Common myeloid progenitor, CD34-positive (primary cell): ENCODE data around the gene FCSK.
A peak's percentile ranks its signal among the peaks of the same experiment; 100 is the strongest.

Source experiments
- CTCF ChIA-PET: fragments of 350-600 bp; sonication (Branson Sonifier 250); formaldehyde crosslinking; loops from one replicate; lab custom pipeline; 2021; ENCODE audit warnings: antibody characterized with exemption; lab: Charles Lee
- POLR2A ChIA-PET: fragments of 350-600 bp; sonication (Branson Sonifier 250); formaldehyde crosslinking; loops from one replicate; lab custom pipeline; 2021; ENCODE audit warnings: antibody characterized with exemption; lab: Charles Lee
- DNase-seq, 3 donors: peaks; one replicate each; pipeline versions ENCODE4 v3.0.0 to v3.0.0-alpha.2; 2013
- H3K27ac ChIP-seq, 2 experiments: 1 replicate in 1 of 2; 2 replicates in 1 of 2; pipeline ENCODE4 v1.7.0; 2013; ENCODE audit warnings: inconsistent platforms in 2 of 2, low read length in 2 of 2, mild to moderate bottlenecking in 2 of 2, low read depth in 1 of 2, moderate library complexity in 1 of 2; ENCODE audit not compliant: severe bottlenecking in 2 of 2, insufficient read depth in 1 of 2, poor library complexity in 1 of 2
- H3K27me3 ChIP-seq, 5 experiments: replicated peaks in 2 of 5; 1 replicate in 3 of 5; 2 replicates in 2 of 5; pipeline versions ENCODE4 v1.6.1 to v1.7.0; 2013; ENCODE audit warnings: low read length in 4 of 5, mild to moderate bottlenecking in 2 of 5, moderate library complexity in 2 of 5, inconsistent platforms in 1 of 5; ENCODE audit not compliant: insufficient read depth in 5 of 5, control insufficient read depth in 4 of 5
- H3K36me3 ChIP-seq, 4 experiments: 1 replicate in 2 of 4; 2 replicates in 2 of 4; pipeline versions ENCODE4 v1.6.1 to v1.7.0; 2013; ENCODE audit warnings: low read length in 3 of 4, control low read depth in 1 of 4, mild to moderate bottlenecking in 1 of 4; ENCODE audit not compliant: control insufficient read depth in 4 of 4, insufficient read depth in 4 of 4
- H3K4me1 ChIP-seq, 4 experiments: 1 replicate in 3 of 4; 2 replicates in 1 of 4; pipeline versions ENCODE4 v1.6.1 to v1.7.1; 2013; ENCODE audit warnings: low read length in 3 of 4, mild to moderate bottlenecking in 3 of 4, control low read depth in 1 of 4, inconsistent platforms in 1 of 4, moderate library complexity in 1 of 4; ENCODE audit not compliant: control insufficient read depth in 4 of 4, insufficient read depth in 4 of 4; ENCODE audit errors: control extremely low read depth in 1 of 4
- H3K4me3 ChIP-seq, 7 experiments: 1 replicate in 4 of 7; 2 replicates in 3 of 7; pipeline versions ENCODE4 v1.5.1 to v1.7.0; 2013; ENCODE audit warnings: mild to moderate bottlenecking in 7 of 7, low read length in 6 of 7, moderate library complexity in 6 of 7, inconsistent platforms in 2 of 7, low read depth in 2 of 7, control low read depth in 1 of 7; ENCODE audit not compliant: insufficient read depth in 4 of 7, control insufficient read depth in 1 of 7; ENCODE audit errors: extremely low read depth in 1 of 7
- H3K9me3 ChIP-seq, 5 experiments: 1 replicate in 4 of 5; 2 replicates in 1 of 5; pipeline versions ENCODE4 v1.6.1 to v1.7.1; 2013; ENCODE audit warnings: low read length in 4 of 5, mild to moderate bottlenecking in 2 of 5, inconsistent platforms in 1 of 5, low read depth in 1 of 5, moderate library complexity in 1 of 5; ENCODE audit not compliant: control insufficient read depth in 4 of 5, insufficient read depth in 2 of 5; ENCODE audit errors: control extremely low read depth in 1 of 5
- WGBS: methylation state at CpG from one replicate; pipeline ENCODE4 v1.1.5; 2013; ENCODE audit not compliant: insufficient coverage; 5-methylcytosine and 5-hydroxymethylcytosine counted together

Gene FCSK

DNA sequence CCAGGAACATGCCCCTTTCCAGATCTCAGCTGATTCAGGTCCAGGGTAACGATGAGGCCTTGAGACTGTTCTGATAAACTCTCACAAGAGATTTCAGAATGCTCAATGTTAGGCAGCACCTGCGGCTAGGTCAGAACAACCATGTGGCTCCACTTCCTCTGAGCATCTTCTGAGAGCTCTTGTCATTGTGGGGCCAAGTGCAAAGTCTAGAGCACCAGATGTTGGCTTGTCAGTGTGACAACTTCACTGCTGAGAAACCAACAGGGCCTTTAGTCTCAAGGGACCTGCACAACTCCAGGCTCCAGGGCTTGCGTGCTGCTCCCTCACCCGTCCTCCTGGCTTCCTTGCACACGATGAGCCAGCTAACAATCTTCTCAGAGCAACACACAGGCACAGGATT, 29.0 kb downstream of the FCSK start:
- no peak overlapping the region for H3K4me3 ChIP-seq
- WGBS, result 89% methylated on average over 5 of the region's 5 CpGs
- peaks cover 11 to 54% (median 46%) of the 10 kb centered on the region in 4 experiments for H3K36me3 ChIP-seq
- H3K4me1 ChIP-seq, result peaks cover 0 to 13% (median 3%) of the 10 kb centered on the region in 4 experiments
- H3K27me3 ChIP-seq, result no peaks in the 10 kb centered on the region
- POLR2A ChIA-PET, result no interaction called here
- no peaks in the 10 kb centered on the region for H3K9me3 ChIP-seq
- CTCF ChIA-PET, result interaction anchor here (0.7 to 2.0 kb wide), 4 partner anchors 10 to 89 kb away, joined by 3 to 4 read pairs (median 3); no protein-coding TSS in a partner anchor
- H3K27ac ChIP-seq, result no peak overlapping the region
- DNase-seq, result no peak

GRCh38 chr16:70484867-70485266, 30.5 kb downstream of the FCSK start:
- no peak overlapping the region for H3K27ac ChIP-seq
- no peak overlapping the region for H3K4me3 ChIP-seq
- no peaks in the 10 kb centered on the region for H3K27me3 ChIP-seq
- ChIA-PET POLR2A (no interaction called here), CTCF (interaction anchor here (0.9 to 2.0 kb wide), 2 partner anchors 16 to 90 kb away, joined by 3 to 4 read pairs; no protein-coding TSS in a partner anchor)
- no peaks in the 10 kb centered on the region for H3K9me3 ChIP-seq
- H3K4me1 ChIP-seq, result no peaks in the 10 kb centered on the region
- DNase-seq, result no peak
- WGBS, result no CpG with 5 or more reads among the region's 2 CpGs
- peaks cover 11 to 49% (median 39%) of the 10 kb centered on the region in 4 experiments for H3K36me3 ChIP-seq

DNA sequence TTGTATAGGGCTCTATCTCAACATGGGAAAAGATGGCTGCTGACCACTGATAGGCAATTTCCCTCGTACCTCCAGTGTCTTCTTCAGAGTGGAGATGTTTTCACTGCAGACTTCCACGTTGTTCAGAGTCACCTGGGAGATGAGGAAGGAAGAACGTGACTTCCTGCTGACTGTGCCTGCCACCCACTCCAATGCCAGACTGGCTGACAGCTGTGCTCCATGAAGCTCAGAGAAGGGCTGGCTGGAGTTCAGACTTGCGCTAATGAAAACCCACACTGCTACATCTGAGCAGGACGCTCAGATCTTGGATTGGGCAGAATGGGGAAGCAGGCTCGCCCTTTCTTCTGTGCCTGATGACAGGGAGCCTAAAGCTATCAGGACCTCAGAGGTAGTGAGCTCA, 35.9 kb downstream of the FCSK start:
- peaks cover 0 to 9% (median 2%) of the 10 kb centered on the region in 4 experiments for H3K4me1 ChIP-seq
- ChIA-PET POLR2A (no interaction called here), CTCF (interaction anchor here (0.6 to 1.7 kb wide), 3 partner anchors 12 to 24 kb away, joined by 3 to 5 read pairs (median 4); no protein-coding TSS in a partner anchor)
- peaks cover 22 to 39% (median 26%) of the 10 kb centered on the region in 4 experiments for H3K36me3 ChIP-seq
- 47% methylated on average over 6 of the region's 6 CpGs for WGBS
- H3K27me3 ChIP-seq, result no peaks in the 10 kb centered on the region
- H3K4me3 ChIP-seq, result no peak overlapping the region
- H3K9me3 ChIP-seq, result no peaks in the 10 kb centered on the region
- H3K27ac ChIP-seq, result no peak overlapping the region
- peak in 2 of 3 donors; percentile 36 to 43 for DNase-seq

DNA sequence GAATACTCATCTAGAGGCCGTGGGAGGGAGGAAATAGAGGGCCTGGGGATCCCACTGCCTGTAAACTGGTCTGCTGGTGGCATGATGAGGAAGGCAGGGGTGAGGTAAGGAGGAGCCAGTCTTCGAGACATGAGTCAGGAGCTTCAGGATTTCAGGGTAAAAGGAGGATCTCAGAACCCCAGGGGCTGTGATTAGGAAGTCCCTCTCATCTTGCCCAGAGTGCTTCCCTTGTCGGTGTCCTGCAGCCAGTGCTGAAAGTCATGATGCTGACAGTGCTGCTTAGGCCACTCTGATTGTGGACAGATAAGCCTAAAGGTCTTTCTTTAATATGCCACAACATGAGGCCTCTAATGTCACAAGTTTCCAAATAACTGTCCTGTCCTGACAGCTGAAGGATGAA, 39.4 kb downstream of the FCSK start:
- Histone ChIP-seq H3K36me3 (peaks cover 25 to 63% (median 39%) of the 10 kb centered on the region in 4 experiments), H3K4me3 (no peak overlapping the region), H3K27me3 (no peaks in the 10 kb centered on the region), H3K4me1 (peaks cover 0 to 9% (median 2%) of the 10 kb centered on the region in 4 experiments), H3K27ac (no peak overlapping the region), H3K9me3 (no peaks in the 10 kb centered on the region)
- POLR2A ChIA-PET, result no interaction called here
- CTCF ChIA-PET, result interaction anchor here (1.0 to 1.2 kb wide), 2 partner anchors 10 to 23 kb away, joined by 3 read pairs; no protein-coding TSS in a partner anchor
- 96% methylated on average over 3 of the region's 3 CpGs for WGBS
- no peak for DNase-seq

- H3K4me1 ChIP-seq, result peaks cover 0 to 9% (median 2%) of the 10 kb centered on the region in 4 experiments
- H3K9me3 ChIP-seq, result no peaks in the 10 kb centered on the region
- CTCF ChIA-PET, result interaction anchor here (0.7 to 1.3 kb wide), 4 partner anchors 11 to 79 kb away, joined by 3 to 4 read pairs (median 4); no protein-coding TSS in a partner anchor
- no peak overlapping the region for H3K27ac ChIP-seq
- H3K36me3 ChIP-seq, result peaks cover 27 to 64% (median 40%) of the 10 kb centered on the region in 4 experiments
- WGBS, result 100% methylated on average over 4 of the region's 5 CpGs
- no peaks in the 10 kb centered on the region for H3K27me3 ChIP-seq
- no peak for DNase-seq
- POLR2A ChIA-PET, result interaction anchor here (0.6 kb wide), 1 partner anchor 1439 kb away, joined by 3 read pairs; no protein-coding TSS in a partner anchor
- H3K4me3 ChIP-seq, result no peak overlapping the region
Observed at GRCh38 chr16:70494202-70494770, 39.9 kb downstream of the FCSK start.

GRCh38 chr16:70494777-70495176, 40.4 kb downstream of the FCSK start:
- Histone ChIP-seq H3K9me3 (no peaks in the 10 kb centered on the region), H3K27ac (no peak overlapping the region), H3K4me1 (peaks cover 0 to 9% (median 2%) of the 10 kb centered on the region in 4 experiments), H3K27me3 (no peaks in the 10 kb centered on the region), H3K36me3 (peaks cover 25 to 61% (median 41%) of the 10 kb centered on the region in 4 experiments), H3K4me3 (no peak overlapping the region)
- no peak for DNase-seq
- 100% methylated on average over 2 of the region's 2 CpGs for WGBS
- ChIA-PET CTCF (interaction anchor here (0.6 to 1.7 kb wide), 4 partner anchors 7 to 80 kb away, joined by 3 to 4 read pairs (median 4); no protein-coding TSS in a partner anchor), POLR2A (interaction anchor here (0.6 kb wide), 1 partner anchor 1439 kb away, joined by 3 read pairs; no protein-coding TSS in a partner anchor)
